Measurements from ENCODE around the gene PSMA7. TPM values are rescaled to one million over a fixed set of nuclear protein-coding genes. Genes with fewer than 3 reads are reported as not detected.

PSMA7 gene
- total RNA-seq, 1 donor from 2014 or later, result 209 TPM

GRCh38 chr20:62160253-62160652 lies 17.1 kb upstream of the PSMA7 start:
- peaks cover 9% of the 10 kb centered on the region for H3K4me1 ChIP-seq
- no peak overlapping the region for H3K27ac ChIP-seq
- no peaks in the 10 kb centered on the region for H3K9me3 ChIP-seq
- intact Hi-C loops (cut with DNase I), result no loop called here
- H3K36me3 ChIP-seq, result peaks cover 47% of the 10 kb centered on the region
- ATAC-seq, result no peak
- DNase-seq, result no peak
- no peaks in the 10 kb centered on the region for H3K27me3 ChIP-seq
- TF ChIP-seq CTCF (IDR thresholded peaks at IDR 0.05), result no peak
- H3K4me3 ChIP-seq, result no peak overlapping the region

GRCh38 chr20:62159839-62160238 lies 16.6 kb upstream of the PSMA7 start:
- DNase-seq, result no peak
- Histone ChIP-seq H3K27me3 (no peaks in the 10 kb centered on the region), H3K27ac (no peak overlapping the region), H3K36me3 (peaks cover 43% of the 10 kb centered on the region), H3K9me3 (no peaks in the 10 kb centered on the region), H3K4me3 (no peak overlapping the region), H3K4me1 (peaks cover 9% of the 10 kb centered on the region)
- intact Hi-C loops (cut with DNase I), result no loop called here
- ATAC-seq, result no peak
- TF ChIP-seq CTCF (IDR thresholded peaks at IDR 0.05), result no peak

- H3K36me3 ChIP-seq, result peaks cover 35% of the 10 kb centered on the region
Observed at GRCh38 chr20:62159052-62159451, 15.9 kb upstream of the PSMA7 start.

GRCh38 chr20:62158541-62158940 lies 15.3 kb upstream of the PSMA7 start:
- no peak overlapping the region for H3K27ac ChIP-seq
- no peak overlapping the region for H3K4me3 ChIP-seq
- peaks cover 30% of the 10 kb centered on the region for H3K36me3 ChIP-seq
- peaks cover 9% of the 10 kb centered on the region for H3K4me1 ChIP-seq
- H3K9me3 ChIP-seq, result no peaks in the 10 kb centered on the region
- no peaks in the 10 kb centered on the region for H3K27me3 ChIP-seq
- TF ChIP-seq CTCF (IDR thresholded peaks at IDR 0.05), result no peak
- intact Hi-C loops (cut with DNase I), result no loop called here
- ATAC-seq (no peak), DNase-seq (no peak)

More at GRCh38 chr20:62159052-62159451, 15.9 kb upstream of the PSMA7 start:
- no peaks in the 10 kb centered on the region for H3K9me3 ChIP-seq
- no peak overlapping the region for H3K27ac ChIP-seq
- no peak overlapping the region for H3K4me3 ChIP-seq
- intact Hi-C loops (cut with DNase I), result no loop called here
- no peak for ATAC-seq
- no peaks in the 10 kb centered on the region for H3K27me3 ChIP-seq
- peaks cover 9% of the 10 kb centered on the region for H3K4me1 ChIP-seq
- no peak for DNase-seq
- TF ChIP-seq CTCF (IDR thresholded peaks at IDR 0.05), result no peak

- intact Hi-C loops (cut with DNase I), result no loop called here
- TF ChIP-seq CTCF (IDR thresholded peaks at IDR 0.05), result no peak
- Histone ChIP-seq H3K9me3 (no peaks in the 10 kb centered on the region), H3K36me3 (peaks cover 25% of the 10 kb centered on the region), H3K27ac (no peak overlapping the region), H3K27me3 (no peaks in the 10 kb centered on the region), H3K4me3 (no peak overlapping the region), H3K4me1 (peaks cover 9% of the 10 kb centered on the region)
- DNase-seq, result no peak
- no peak for ATAC-seq
Observed at GRCh38 chr20:62158088-62158400, 14.8 kb upstream of the PSMA7 start.

- intact Hi-C loops (cut with DNase I), result no loop called here
- H3K36me3 ChIP-seq, result peaks cover 20% of the 10 kb centered on the region
- no peaks in the 10 kb centered on the region for H3K9me3 ChIP-seq
- no peak overlapping the region for H3K4me3 ChIP-seq
- TF ChIP-seq CTCF (IDR thresholded peaks at IDR 0.05), result no peak
- no peak for ATAC-seq
- H3K4me1 ChIP-seq, result peaks cover 9% of the 10 kb centered on the region
- H3K27me3 ChIP-seq, result no peaks in the 10 kb centered on the region
- H3K27ac ChIP-seq, result no peak overlapping the region
- DNase-seq, result no peak
Observed at GRCh38 chr20:62157387-62158087, 14.3 kb upstream of the PSMA7 start.

Data from upper lobe of right lung (tissue), 1 donor.